ENCODE measurements around the gene FNIP2.

GRCh38 chr4:158847535-158847934, 78.7 kb downstream of the FNIP2 start:
- TF ChIP-seq CTCF (IDR thresholded peaks at IDR 0.05), result no peak
- TF ChIP-seq EP300 (IDR thresholded peaks at IDR 0.05), result no peak
- no peak for TF ChIP-seq POLR2A (IDR thresholded peaks at IDR 0.05)
